Measurements from ENCODE around the gene STK38. TPM values are rescaled to one million over a fixed set of nuclear protein-coding genes. Genes with fewer than 3 reads are reported as not detected.

Gene STK38
- total RNA-seq, 2 donors from 2014 or later, result 16.1 to 17.6 TPM

DNA sequence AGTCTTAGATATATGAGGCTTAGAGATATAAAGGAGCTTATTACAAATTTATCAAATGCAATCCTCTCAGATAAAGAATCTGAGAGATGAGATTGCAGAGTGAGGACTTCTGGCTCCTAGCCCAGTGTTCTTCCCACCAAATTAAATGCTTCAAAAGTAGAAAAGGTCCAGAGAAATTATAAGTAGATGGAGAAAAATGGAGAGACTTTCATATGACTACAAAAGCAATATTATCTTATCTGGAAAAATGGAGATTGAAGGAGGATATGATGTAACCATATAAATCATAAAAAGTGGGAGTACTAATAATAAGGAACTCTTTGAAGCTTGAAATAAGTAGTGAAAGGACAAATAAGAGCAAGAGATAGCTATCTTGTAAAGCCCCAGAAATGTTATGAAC lies 101.7 kb downstream of the STK38 start:
- TF ChIP-seq, protein P1, sequence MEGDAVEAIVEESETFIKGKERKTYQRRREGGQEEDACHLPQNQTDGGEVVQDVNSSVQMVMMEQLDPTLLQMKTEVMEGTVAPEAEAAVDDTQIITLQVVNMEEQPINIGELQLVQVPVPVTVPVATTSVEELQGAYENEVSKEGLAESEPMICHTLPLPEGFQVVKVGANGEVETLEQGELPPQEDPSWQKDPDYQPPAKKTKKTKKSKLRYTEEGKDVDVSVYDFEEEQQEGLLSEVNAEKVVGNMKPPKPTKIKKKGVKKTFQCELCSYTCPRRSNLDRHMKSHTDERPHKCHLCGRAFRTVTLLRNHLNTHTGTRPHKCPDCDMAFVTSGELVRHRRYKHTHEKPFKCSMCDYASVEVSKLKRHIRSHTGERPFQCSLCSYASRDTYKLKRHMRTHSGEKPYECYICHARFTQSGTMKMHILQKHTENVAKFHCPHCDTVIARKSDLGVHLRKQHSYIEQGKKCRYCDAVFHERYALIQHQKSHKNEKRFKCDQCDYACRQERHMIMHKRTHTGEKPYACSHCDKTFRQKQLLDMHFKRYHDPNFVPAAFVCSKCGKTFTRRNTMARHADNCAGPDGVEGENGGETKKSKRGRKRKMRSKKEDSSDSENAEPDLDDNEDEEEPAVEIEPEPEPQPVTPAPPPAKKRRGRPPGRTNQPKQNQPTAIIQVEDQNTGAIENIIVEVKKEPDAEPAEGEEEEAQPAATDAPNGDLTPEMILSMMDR (IDR thresholded peaks at IDR 0.05), result no peak
- Histone ChIP-seq H3K4me3 (no peak overlapping the region), H3K9me3 (no peaks in the 10 kb centered on the region), H3K36me3 (no peaks in the 10 kb centered on the region), H3K4me1 (peaks cover 0 to 40% of the 10 kb centered on the region in 2 donors), H3K27ac (peak overlapping the region in 1 of 2 donors; percentile 98), H3K27me3 (no peaks in the 10 kb centered on the region)
- DNase-seq (ENCODE audit: low spot score), result no peak

GRCh38 chr6:36444470-36444869 lies 102.8 kb downstream of the STK38 start:
- H3K27me3 ChIP-seq, result no peaks in the 10 kb centered on the region
- no peaks in the 10 kb centered on the region for H3K9me3 ChIP-seq
- TF ChIP-seq, protein P1 (IDR thresholded peaks at IDR 0.05), result no peak
- DNase-seq (ENCODE audit: low spot score), result no peak
- no peaks in the 10 kb centered on the region for H3K36me3 ChIP-seq
- peak overlapping the region in 1 of 2 donors; percentile 73 for H3K4me3 ChIP-seq
- H3K27ac ChIP-seq, result peak overlapping the region; percentile 98
- peaks cover 0 to 40% of the 10 kb centered on the region in 2 donors for H3K4me1 ChIP-seq

Other genes with a start within 250 kb of the STK38 start
- not detected for gene BNIP5, start 210.6 kb downstream of the STK38 start, total RNA-seq
- gene ETV7, start 159.8 kb downstream of the STK38 start, total RNA-seq, result under 1 TPM; 0.33 to 0.43 TPM
- gene PXT1, start 104.6 kb downstream of the STK38 start, total RNA-seq, result under 1 TPM in 1 of 2 donors, not detected in 1; 0.24 TPM
- 10 to 100 TPM; 26.3 to 34.5 TPM for gene KCTD20, start 104.5 kb downstream of the STK38 start, total RNA-seq
- gene SRSF3, start 46.9 kb upstream of the STK38 start, total RNA-seq, result 10 to 100 TPM; 51.4 to 97.2 TPM
- gene CDKN1A, start 131.2 kb upstream of the STK38 start, total RNA-seq, result 100 to 1,000 TPM in 1 of 2 donors, 10 to 100 TPM in 1; 63.8 to 128 TPM
- under 1 TPM in 1 of 2 donors, not detected in 1; 0.12 TPM for gene RAB44, start 150.3 kb upstream of the STK38 start, total RNA-seq